DOHH2 (cell line): ENCODE data around the gene SNAI1.

Experiments used
- CTCF ChIP-seq: fragments of 200-600 bp; sonication (generic); IDR thresholded peaks from one replicate; pipeline ENCODE4 v1.5.1; 2014; ENCODE audit warnings: antibody characterized with exemption, mild to moderate bottlenecking, low read depth, low read length; ENCODE audit not compliant: poor library complexity, severe bottlenecking
- EZH2phosphoT487 ChIP-seq: fragments of 200-600 bp; sonication (generic); IDR thresholded peaks from 2 replicates; pipeline ENCODE4 v1.6.1; 2017; ENCODE audit warnings: borderline replicate concordance, mild to moderate bottlenecking, antibody characterized with exemption, low read length, moderate library complexity, mixed read lengths

DNA sequence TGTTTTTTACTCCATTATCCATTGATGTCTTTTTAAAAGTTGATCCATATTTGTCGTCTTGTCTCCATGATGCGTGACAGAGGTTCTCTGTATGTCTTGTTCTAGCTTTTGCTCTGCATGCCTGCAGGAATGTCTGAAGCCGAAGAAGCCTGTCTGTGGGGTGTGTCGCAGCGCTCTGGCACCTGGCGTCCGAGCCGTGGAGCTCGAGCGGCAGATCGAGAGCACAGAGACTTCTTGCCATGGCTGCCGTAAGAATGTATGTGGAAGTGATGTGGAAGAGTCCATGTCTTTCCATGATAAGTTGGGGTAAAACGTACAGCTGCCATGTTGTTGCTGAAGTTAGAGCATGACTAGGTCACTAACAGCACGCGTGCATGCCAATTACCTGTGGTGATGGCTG lies 41.3 kb upstream of the SNAI1 start:
- TF ChIP-seq CTCF = no peak
- TF ChIP-seq EZH2phosphoT487 = no peak
